Stimulated activated CD4-positive, alpha-beta T cell treated with anti-CD3 and anti-CD28 coated beads, Interleukin-2, amount 100 ng/mL, for 48 hours (primary cell): ENCODE data around the gene NCAM2.
"Not testable (repeated sequence)": the region's sequence is repeated elsewhere in the genome, so short reads cannot be mapped to it uniquely, and the experiment has no call there.

Experiments
- DNase-seq, 2 donors: peaks; one replicate each; pipeline ENCODE4 v3.0.0-alpha.2; 2020

NCAM2 gene

DNA sequence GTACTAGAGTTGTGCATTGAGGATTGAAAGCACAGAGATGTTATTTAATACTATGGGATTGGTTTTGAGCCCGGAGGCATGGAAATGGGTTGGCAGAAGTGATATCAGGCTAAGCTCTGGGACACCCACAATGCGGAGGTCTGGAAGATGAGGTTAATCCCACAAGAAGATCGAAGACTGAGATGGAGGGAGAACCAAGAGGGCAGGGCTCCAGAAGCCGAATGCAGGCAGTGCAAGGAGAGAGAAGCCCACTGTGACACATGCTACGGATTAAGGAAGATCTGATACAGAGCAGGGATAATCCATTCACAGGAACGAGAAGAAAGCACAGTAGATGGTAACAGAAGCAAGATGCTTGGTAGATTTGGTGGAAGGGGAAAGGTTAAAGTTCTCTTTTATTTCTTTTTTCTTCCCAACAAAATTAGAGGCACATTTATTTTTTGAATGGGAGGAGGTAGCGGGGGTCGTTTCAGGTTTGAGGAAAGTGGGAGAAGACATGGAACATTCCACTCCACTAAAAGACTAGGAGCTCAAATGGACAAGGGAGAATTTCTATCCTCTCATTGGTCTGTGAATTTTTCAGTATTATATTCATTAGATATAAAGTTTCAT is 113.2 kb downstream of the NCAM2 start:
- DNase-seq: no peak

DNA sequence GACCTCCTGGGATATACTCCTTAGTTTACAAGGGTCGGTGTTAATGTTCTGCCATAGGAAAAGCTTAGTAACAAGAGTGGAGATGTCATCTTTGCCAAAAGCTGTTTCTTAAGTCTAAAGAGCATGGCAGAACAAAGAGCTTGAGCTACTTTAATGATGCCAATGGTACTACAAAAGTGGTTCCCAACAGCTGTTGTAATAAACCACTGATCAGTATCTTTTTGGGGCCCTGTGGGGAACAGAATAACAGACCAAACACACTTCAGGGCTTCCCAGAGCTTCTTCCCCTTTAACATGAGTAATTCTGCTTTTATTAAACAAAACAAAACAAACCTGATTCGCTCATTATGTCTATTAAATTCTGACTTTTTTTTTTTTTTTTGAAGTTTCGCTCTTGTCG is 116.3 kb downstream of the NCAM2 start:
- no peak for DNase-seq

DNA sequence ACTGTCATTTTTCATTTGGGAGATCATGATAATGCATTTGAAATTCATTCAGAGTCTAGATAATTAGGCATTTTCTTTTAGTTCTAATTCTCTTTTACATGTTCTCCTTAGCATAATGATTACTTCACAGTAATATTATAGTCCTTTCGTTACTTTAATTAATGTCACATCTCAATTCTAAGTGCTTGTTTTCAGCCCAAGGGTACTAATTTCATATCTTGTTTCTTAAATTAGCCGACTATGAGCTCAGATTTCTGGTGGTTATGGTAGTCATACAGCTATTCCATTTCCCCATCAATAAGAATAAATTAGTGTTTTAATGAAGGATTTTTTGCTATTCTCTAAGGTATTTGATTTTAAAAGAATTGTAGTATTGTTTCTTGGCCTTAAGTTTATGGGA is 120.9 kb downstream of the NCAM2 start:
- DNase-seq: no peak

DNA sequence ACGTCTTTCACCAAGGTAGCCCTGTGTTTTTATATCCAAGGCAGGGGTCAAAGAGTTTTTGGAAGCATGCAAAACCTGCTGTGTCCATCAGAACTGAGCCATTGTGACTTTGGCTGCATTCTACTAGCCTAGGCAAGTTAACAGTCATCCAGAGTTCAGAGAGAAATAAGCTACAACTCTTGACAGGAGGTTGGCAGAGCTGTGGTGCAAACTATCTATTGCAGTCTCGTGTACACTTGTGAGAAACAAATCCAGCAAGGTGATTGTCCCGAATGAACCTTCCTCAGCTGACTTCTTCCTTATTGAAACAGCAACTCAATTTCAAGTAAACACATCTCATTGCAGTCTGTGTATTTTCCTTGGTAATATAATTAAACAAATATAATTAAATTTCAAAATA is 124.5 kb downstream of the NCAM2 start:
- no peak for DNase-seq

DNA sequence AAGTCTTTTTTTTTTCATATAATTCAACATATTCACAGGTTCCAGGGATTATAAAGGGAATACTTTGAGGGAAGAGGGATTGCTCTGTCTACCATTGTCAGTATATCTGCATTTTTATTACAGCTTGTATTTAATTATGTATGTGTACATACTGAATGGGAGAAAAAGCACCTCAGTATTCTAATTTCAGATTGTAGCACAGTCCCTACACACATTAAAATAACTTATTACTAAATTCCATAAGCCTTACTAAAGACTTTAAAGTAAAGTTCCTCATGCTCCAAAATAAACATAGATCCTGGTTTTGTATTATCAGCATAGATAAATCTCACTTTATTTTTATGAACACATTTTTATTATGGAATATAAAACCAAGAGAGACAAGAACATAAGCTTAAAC is 134.2 kb downstream of the NCAM2 start:
- DNase-seq: no peak

DNA sequence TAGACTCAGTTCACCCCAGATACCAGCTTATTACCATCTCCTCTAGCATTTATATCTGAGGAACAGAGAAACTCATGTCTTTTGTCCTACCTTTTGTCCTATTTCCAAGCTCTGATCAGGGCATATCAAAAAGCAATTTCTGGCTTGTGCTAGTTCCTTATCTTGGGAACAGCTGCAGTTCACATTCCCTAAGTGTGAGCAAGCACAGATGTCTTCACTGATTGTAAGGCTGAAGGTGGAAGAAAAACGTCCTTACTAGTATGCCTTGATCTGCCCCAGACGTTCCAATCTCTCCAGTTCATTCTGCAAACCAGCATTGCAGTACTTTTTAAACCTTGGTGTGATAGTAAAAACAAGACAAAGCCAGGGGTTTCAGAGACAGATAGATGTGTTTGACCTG is 139.8 kb downstream of the NCAM2 start:
- no peak for DNase-seq

DNA sequence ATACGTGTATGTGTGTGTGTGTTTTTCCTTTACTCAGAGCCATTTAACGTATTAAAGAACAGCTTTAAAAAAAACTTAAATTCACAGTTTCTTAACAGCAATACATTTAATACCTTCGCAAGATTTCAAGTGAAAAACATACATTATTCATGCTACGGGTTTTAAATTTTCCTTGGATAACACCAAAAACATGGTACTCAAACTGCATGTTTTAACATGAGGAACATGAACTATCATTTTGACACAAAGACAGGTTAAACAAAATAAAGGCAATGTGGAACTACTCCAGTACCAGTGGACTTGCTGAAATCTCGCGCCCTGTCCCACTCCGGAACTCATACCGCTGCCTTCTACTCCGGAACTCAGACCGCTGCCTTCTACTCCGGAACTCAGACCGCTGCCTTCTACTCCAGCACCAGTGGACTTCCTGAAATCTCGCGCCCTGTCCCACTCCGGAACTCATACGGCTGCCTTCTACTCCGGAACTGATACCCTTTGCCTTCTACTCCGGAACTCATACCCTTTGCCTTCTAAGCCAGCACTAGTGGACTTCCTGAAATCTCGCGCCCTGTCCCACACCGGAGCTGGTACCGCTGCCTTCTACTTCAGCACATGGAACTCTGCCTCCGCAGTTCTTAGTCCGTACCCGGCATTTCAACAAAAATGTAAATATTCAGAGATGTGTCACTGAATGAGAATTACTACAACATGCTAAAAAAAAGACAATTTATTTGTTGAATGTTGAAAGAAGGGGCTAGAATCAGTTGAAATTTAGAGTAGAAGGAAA is 148.6 kb downstream of the NCAM2 start:
- DNase-seq: no peak

DNA sequence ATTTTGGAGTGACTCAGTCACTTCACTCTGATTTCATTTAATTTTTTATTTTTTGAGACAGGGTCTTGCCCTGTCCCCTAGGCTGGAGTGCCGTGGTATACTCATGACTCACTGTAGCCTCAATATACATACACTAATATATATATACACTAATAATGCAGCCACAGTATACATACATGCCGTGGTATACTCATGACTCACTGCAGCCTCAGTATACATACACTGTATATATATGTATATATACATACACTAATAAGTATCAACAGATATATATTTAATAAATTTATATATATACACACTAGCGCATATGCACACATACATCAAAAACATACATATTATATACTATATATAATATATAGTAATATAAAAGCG is 149.2 kb downstream of the NCAM2 start:
- DNase-seq: no peak

DNA sequence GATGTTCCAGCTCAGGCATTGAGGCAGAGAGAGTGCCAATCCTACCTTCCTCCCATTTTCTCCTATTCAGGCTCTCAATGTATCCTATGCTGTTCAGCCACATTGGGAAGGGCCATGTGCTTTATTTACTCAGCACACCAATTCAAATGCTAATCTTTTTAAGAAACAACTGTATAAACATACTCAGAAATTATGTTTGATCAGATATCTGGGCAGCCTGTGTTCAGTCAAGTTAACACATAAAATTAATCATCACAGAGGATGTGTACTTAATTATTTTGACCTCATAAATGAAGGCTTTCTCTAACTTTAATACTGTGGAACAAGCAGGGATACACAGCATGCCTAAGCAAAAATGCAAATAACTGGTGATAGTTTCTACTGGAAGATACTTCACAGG is 149.8 kb downstream of the NCAM2 start:
- DNase-seq: no peak

DNA sequence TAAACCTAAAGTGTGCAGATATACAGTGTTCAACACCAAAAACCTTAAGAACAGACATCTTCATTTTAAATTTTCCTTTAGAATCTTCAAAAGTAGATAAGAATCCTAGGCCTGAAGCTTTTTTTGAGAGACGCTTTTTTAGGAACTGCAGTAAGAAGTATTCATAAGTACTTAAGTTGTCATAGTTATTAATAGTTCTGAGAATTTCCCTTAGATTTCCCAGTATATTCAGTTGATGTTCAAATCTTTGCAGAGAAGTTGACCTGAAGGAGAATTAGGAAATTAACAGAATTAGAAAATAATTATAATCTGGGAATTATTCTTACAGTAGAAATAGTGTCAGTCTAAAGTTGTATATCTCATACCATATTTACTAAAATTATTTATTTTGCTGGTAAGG is 150.3 kb downstream of the NCAM2 start:
- no peak for DNase-seq

DNA sequence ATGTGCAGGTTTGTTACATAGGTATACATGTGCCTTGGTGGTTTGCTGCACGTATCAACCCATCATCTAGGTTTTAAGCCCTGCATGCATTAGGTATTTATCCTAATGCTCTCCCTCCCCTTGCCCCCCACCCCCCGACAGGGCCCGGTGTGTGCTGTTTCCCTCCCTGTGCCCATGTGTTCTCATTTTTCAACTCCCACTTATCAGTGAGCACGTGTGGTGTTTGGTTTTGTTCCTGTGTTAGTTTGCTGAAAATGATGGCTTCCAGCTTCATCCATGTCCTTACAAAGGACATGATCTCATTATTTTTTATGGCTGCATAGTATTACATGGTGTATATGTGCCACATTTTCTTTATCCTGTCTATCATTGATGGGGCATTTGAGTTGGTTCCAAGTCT is 151.2 kb downstream of the NCAM2 start:
- not testable (repeated sequence) for DNase-seq

DNA sequence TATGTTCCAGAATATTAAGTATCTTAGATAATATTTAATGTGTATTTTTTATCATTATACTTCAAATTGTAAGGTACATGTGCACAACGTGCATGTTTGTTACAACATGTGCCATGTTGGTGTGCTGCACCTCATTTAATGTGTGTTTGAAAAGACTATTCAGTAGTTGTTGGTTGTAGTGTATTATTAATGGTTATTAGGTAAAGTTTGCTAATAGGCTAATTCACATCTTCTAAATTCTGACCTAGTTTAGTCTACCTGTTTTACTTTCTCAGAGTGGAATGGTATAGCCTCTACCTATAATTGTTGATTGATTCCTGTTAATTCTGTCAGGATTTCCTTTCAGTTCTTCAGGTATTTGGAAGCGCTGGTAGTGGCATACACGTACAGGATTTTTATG is 153.0 kb downstream of the NCAM2 start:
- no peak for DNase-seq

DNA sequence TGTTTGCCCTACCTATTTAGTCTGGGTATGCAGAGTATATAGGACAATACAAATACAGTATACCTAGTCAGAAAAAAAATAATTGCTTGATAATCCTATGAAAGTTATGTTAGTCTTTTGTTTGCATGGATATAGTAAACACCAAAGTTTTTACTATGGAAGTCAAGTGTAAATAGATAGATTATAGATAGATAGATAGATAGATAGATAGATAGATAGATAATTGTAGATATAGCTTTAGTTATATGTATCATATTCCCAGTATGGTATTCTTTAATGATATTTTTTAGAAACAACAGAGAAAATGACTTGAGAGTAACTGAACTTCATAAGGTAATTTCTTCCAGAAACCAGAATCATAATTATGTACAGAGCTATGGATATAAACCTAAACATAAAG is 158.2 kb downstream of the NCAM2 start:
- no peak for DNase-seq

DNA sequence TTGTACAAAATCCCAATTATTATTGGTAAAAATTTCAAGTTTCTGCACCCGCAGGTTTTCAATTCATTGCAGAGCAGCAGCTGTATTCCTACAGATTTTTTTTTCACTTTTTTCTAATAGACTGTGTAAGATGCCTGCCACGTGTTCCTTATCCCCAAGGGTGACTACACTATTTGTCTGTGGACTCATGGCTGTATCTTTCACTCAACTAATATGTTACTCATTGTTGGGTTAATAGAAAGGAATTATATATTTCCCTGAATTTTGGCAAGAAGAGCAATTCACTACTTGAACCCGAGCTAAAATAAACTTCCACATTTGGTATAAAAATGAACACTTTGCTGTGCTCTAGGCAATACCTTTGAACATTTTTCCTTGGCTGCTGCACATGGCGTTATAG is 158.7 kb downstream of the NCAM2 start:
- DNase-seq: no peak

DNA sequence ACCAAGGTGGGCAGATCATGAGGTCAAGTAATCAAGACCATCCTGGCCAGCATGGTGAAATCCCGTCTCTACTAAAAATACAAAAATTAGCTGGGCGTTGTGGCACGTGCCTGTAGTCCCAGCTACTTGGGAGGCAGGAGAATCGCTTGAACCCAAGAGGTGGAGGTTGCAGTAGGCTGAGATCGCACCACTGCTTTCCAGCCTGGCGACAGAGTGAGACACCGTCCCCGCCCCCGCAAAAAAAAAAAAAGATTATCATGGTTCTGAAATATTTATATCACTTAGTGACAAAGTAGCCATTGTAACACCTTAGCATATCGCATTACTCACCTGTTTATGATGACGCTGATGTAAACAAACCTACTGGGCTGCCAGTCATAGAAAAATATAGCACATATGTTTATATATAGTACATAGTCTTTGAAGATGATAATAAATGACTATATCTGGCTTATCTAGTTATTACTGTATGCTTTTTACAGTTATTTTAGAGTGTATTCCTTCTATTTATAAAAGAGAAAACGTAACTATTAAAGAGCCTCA is 160.2 kb downstream of the NCAM2 start:
- DNase-seq: no peak

DNA sequence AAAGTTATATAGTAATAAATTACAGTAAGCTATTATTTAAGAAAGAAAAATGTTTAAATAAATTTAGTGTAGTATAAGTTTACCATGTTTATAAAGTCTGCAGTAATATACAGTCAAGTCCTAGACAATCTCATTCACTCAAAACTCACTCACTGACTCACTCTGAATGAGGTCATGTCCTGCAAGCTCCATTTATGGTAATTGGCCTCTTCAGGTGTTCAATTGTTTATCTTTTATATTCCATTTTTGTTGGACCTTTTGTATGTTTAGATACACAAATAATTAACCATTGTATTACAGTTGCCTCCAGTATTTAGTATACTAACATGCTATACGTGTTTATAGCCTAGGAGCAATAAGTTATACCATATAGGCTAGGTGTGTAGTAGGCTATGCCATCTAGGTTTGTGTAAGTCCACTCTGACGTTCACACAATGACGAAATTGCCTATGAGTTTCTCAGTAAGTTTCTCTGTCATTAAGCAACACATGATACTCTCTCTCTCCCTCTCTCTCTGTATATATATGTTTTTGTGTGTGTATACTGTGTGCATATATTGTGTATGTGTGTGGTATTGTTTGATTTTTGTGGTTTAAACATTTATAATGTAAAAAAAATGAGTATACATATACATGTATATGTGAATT is 161.2 kb downstream of the NCAM2 start:
- no peak for DNase-seq

DNA sequence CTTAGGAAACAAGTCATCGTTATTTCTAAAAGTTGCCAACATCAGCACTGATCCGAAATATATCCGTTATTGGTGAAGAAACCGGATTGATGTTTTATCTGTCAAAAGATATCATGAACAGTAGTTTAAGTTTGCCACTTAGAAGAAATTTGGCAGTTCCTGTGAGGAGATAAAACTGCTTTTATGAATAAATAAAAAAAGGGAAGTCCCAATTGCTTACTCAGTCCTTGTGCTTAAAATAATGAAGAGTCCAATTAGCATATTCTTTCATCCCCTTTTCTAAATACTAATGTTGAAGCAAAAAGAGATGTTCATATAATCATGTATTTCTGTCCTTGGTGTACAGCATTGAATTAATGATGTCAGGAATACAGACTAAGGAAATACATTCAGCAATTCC is 164.6 kb downstream of the NCAM2 start:
- DNase-seq: no peak

DNA sequence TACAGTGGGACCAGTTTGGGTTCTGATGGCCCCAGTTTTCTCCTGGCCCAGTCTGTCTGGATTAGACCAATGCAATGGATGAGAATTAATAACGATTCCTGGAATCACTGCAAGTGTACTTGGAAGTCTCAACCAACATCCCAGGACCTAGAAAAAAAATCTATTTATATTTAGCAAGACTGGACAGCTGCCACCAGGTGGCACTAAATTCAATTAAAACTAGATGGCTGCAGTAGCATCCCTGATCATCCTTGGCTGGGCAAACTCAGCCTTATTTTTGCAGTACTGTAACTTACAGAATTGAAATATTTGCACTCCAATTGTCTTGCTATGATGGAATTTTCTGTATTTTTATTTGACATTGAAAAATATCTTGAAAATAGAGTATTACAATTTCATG is 165.7 kb downstream of the NCAM2 start:
- peak; percentile 25 to 31 for DNase-seq

DNA sequence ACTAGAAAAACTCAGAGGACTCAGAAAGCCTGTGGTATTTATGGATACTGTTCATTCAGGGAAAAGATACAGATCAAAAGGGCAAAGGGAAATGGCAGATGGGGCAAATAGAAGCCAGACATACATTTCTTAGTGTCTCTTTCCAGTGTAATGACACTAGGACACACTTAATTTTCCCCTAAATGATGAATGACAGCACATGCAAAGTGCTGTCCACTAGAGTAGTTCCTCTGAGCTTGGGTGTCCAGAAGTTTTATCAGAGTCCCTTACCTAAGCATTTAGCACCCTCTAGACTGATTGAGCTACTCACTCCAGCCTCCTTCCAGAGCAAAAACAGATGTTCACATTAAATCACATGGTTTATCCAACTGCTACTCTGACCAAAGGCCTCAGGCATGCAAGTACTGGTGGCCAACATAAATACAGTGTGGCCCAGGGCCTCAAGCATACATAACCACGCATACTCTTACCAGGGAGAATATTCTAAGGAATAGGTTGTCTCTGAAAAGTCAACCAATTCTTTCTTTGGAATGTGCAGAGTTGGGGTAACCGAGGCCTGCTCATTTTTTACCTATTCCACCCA is 166.9 kb downstream of the NCAM2 start:
- no peak for DNase-seq

DNA sequence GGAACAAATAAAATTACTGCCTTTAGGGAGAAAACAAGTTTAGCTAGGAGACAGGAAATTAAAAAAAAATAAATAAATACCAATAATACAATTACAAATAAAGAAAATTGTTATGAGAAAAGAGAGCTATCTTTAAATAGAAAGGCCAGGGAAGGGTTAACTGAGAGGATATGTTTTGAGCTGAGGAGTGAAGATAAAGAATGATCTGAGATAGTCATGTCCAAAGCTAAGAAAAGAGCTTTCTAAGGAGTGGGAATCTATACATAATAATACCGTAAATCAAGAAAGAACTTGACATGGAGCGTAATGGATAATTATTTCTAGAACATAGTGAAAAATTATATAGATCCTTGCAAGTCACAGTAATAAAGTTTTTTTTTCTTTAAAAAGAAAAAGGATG is 176.5 kb downstream of the NCAM2 start:
- no peak for DNase-seq

DNA sequence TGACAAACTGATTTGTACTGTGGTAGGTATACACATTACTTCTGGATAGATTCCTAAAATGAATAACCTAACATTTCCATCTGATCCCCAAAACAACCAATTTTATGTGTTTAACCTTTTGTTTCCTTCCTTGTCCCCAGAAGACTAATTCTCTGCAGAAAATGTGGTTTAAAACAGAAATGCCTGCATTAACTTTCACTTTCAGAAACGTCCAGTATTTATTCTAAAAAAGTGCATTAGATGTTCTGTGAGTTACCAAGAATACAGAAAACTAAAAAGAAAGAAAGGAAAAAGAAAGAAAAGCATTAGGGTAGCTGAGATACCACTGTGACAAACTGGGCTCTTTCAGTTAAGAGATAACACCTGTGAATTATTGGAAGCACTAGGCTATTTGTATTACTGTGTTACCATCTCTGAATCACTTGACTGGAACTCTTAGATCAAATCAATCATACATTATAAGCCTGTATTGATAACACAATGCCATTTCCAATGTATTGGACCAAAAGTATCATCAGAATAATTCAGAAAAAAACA is 177.7 kb downstream of the NCAM2 start:
- DNase-seq: no peak

DNA sequence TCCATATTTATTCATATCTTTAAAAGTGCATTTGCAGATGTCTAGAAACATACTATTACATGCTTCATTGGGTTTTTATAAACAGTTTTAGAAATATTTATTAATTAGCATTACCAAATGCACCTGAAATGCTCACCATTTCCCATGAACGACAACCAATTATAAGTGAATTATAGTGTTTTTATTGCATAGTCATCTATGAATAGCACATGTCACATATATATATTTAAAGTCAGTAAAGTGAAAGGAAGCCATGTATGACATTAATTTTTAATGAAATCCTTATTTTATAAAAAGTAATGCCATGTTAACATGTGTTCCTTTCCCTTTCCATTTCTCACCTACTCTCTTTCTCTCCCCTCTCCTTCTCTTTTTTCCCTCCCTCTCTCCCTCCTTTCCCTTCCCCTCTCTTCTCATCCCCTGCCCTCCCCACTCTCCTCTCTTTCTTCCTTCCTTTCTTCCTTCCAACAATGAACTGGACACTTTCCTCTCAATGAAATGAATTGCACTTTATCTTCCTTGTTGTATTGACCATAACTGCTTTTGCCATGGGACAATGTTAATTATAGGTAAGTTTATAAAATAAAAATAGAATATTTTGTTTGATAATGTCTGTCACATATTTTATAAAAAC is 179.3 kb downstream of the NCAM2 start:
- no peak for DNase-seq
